Thyroid gland (tissue), 4 donors: Measurements from ENCODE around the gene RELT.

Experiments used
- POLR2A ChIP-seq, 2 donors: fragments of 450-650 bp; IDR thresholded peaks; one replicate each; pipeline ENCODE4 v1.6.1; 2017; ENCODE audit warnings: antibody characterized with exemption in 2 of 2, mild to moderate bottlenecking in 2 of 2, moderate library complexity in 1 of 2
- TF ChIP-seq, protein P1 (sequence below), 6 experiments: fragments of 200-600 bp in 3 of 6; fragments of 450-650 bp in 3 of 6; sonication (generic) in 3 of 6; IDR thresholded peaks; one replicate each; pipeline ENCODE4 v1.5.1; 2016 to 2019; ENCODE audit warnings: antibody characterized with exemption in 6 of 6, mild to moderate bottlenecking in 2 of 6, inconsistent platforms in 1 of 6, moderate library complexity in 1 of 6

DNA sequence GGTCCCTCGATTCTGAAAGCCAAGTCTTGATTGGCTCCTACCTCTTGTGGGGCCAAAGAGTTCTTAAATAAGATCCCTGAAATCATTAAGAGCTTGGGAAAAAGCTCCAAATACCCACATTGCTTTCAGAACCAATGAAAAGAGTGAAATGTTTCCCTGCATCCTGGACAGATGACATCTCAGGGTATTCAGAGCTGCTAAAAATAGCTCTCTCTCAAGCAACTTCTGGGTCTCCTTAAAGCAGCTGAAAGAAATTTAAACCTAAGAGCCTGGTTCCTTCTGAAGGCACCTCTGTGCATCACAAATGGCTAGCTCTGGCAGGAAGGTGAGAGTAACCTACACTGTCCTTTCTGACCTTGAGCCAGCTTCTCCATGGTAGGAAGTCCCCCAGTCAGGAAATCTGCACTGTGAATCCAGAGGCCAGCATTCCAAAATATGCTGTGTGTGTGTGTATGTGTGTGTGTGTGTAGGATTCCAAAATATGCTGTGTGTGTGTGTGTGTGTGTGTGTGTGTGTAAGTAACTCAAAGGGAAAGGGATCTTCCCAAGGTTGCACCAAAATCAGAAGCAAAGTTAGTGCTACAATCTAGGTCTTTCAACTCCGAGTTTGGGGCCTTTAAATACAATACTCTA, 50.1 kb downstream of the RELT start:
- TF ChIP-seq POLR2A (IDR thresholded peaks at IDR 0.05), result no peak
- TF ChIP-seq, protein P1, sequence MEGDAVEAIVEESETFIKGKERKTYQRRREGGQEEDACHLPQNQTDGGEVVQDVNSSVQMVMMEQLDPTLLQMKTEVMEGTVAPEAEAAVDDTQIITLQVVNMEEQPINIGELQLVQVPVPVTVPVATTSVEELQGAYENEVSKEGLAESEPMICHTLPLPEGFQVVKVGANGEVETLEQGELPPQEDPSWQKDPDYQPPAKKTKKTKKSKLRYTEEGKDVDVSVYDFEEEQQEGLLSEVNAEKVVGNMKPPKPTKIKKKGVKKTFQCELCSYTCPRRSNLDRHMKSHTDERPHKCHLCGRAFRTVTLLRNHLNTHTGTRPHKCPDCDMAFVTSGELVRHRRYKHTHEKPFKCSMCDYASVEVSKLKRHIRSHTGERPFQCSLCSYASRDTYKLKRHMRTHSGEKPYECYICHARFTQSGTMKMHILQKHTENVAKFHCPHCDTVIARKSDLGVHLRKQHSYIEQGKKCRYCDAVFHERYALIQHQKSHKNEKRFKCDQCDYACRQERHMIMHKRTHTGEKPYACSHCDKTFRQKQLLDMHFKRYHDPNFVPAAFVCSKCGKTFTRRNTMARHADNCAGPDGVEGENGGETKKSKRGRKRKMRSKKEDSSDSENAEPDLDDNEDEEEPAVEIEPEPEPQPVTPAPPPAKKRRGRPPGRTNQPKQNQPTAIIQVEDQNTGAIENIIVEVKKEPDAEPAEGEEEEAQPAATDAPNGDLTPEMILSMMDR (IDR thresholded peaks at IDR 0.05), result no peak
